ENCODE results near the gene PTTG1. TPM values are rescaled to one million over a fixed set of nuclear protein-coding genes. Genes with fewer than 3 reads are reported as not detected.

Gene PTTG1
- total and polyA plus RNA-seq, 2 of the 4 experiments (the other 2 are of a cell fraction): 98.6 to 118 TPM

- no peak overlapping the region for H2AFZ ChIP-seq (replicated peaks; ENCODE audit: low read length, poor library complexity)
- H3K9me1 ChIP-seq (ENCODE audit: insufficient read depth, low read length): peaks cover 3% of the 10 kb centered on the region; the same call in 1 of the 2 replicates
- 0 out of 2 replicates have a peak overlapping the region, but pooled peaks have one; percentile 5 for H2BK120ac ChIP-seq (ENCODE audit: low read depth, low read length)
- H3K79me1 ChIP-seq (ENCODE audit: low read depth in 1 of 2, low read length in 2 of 2): no peaks in the 10 kb centered on the region
- BruUV-seq (replicated peaks): no TSS peak
- no peak overlapping the region for H3K56ac ChIP-seq (ENCODE audit: extremely low read depth, insufficient read depth, low read length)
- peak overlapping the region; percentile 13 for H3K4ac ChIP-seq (ENCODE audit: low read depth, low read length)
- H4K5ac ChIP-seq (ENCODE audit: low read depth, low read length): no peak overlapping the region
- peak overlapping the region; percentile 19; the same call in 1 of the 2 replicates for H3K14ac ChIP-seq (replicated peaks; ENCODE audit: low read depth, low read length)
- H3K4me2 ChIP-seq (ENCODE audit: low read depth, low read length): peak overlapping the region; percentile 6
- WGBS, 2 experiments (ENCODE audit: extremely low coverage in 2 of 2, insufficient read length in 1 of 2): 84% methylated on average over 6 of the region's 9 CpGs; no CpG with 5 or more reads in 1 of the 2 experiments
- dilution Hi-C loops (cut with HindIII; ENCODE audit: low sequenced_read_pairs, unreplicated experiment): no loop called here
- H3K9ac ChIP-seq (ENCODE audit: low read depth, low read length): no peak overlapping the region
- H3K27me3 ChIP-seq (ENCODE audit: control insufficient read depth, insufficient read depth, low read length): peaks cover 2% of the 10 kb centered on the region; the same call in 1 of the 2 replicates
- DNase-seq (no peak), ATAC-seq (ENCODE audit: low read depth) (no peak)
- 0 out of 2 replicates have a peak overlapping the region, but pooled peaks have one; percentile 19 for H4K91ac ChIP-seq (ENCODE audit: insufficient read depth, low read depth, low read length)
- POLR2A ChIA-PET (ENCODE audit: unreplicated experiment): no interaction called here
- H2BK20ac ChIP-seq (ENCODE audit: low read depth, low read length): peak overlapping the region; percentile 39
- H3K36me3 ChIP-seq (ENCODE audit: control insufficient read depth, insufficient read depth, low read length): no peaks in the 10 kb centered on the region
- H2BK15ac ChIP-seq (ENCODE audit: low read depth, low read length): no peak overlapping the region
- no peaks in the 10 kb centered on the region for H3K9me3 ChIP-seq (ENCODE audit: control insufficient read depth, insufficient read depth, low read length)
- H2AK9ac ChIP-seq (replicated peaks; ENCODE audit: low read depth, low read length, poor library complexity): no peak overlapping the region
- H3K4me1 ChIP-seq (ENCODE audit: control insufficient read depth, insufficient read depth, low read length): peaks cover 16% of the 10 kb centered on the region
- H2BK5ac ChIP-seq (ENCODE audit: low read depth, low read length, poor library complexity, severe bottlenecking): peak overlapping the region; percentile 23
- no peak overlapping the region for H3K4me3 ChIP-seq (ENCODE audit: insufficient read depth, low read depth, low read length)
- intact Hi-C loops (cut with micrococcal nuclease): no loop called here
- CTCF ChIA-PET: interaction anchor here (1.4 to 2.3 kb wide), 2 partner anchors 9 to 28 kb away, joined by 3 to 14 read pairs; no protein-coding TSS in a partner anchor
- no peak overlapping the region for H3K27ac ChIP-seq (ENCODE audit: insufficient read depth, low read length)
- no peak overlapping the region for H2AK5ac ChIP-seq (ENCODE audit: low read depth, low read length)
- in situ Hi-C loops (cut with MboI; ENCODE audit: low sequenced_read_pairs): no loop called here
- no peak overlapping the region for H3K23ac ChIP-seq (ENCODE audit: low read depth, low read length)
- H3K18ac ChIP-seq (ENCODE audit: low read depth, low read length): no peak overlapping the region; the same call in 1 of the 2 replicates
- H4K8ac ChIP-seq (ENCODE audit: low read depth in 2 of 2, low read length in 2 of 2): no peak overlapping the region
- H4K20me1 ChIP-seq (ENCODE audit: insufficient read depth, low read length): no peaks in the 10 kb centered on the region
- TF ChIP-seq MAFK (IDR thresholded peaks at IDR 0.05; ENCODE audit: low read depth, low read length): no peak
- TF ChIP-seq RAD21 (IDR thresholded peaks at IDR 0.05; ENCODE audit: low read length): no peak
- TF ChIP-seq USF2 (IDR thresholded peaks at IDR 0.05; ENCODE audit: low read depth, low read length): no peak
- no peak for TF ChIP-seq CEBPB (IDR thresholded peaks at IDR 0.05; ENCODE audit: low read depth, low read length)
- no peak for TF ChIP-seq POLR2A (IDR thresholded peaks at IDR 0.05; ENCODE audit: low read depth, low read length)
- TF ChIP-seq RCOR1 (IDR thresholded peaks at IDR 0.05; ENCODE audit: insufficient replicate concordance, low read length): no peak
- no peak for TF ChIP-seq RFX5 (IDR thresholded peaks at IDR 0.05; ENCODE audit: low read depth, low read length)
- TF ChIP-seq ELK1 (IDR thresholded peaks at IDR 0.05; ENCODE audit: borderline replicate concordance, low read depth, low read length): no peak
- no peak for TF ChIP-seq BHLHE40 (IDR thresholded peaks at IDR 0.05; ENCODE audit: low read depth, low read length)
- TF ChIP-seq NFE2L2 (IDR thresholded peaks at IDR 0.05; ENCODE audit: low read depth, low read length): no peak
- no peak for TF ChIP-seq CTCF (conservative IDR thresholded peaks at IDR 0.05; ENCODE audit: low read depth, low read length)
- no peak for TF ChIP-seq FOS (IDR thresholded peaks at IDR 0.05; ENCODE audit: low read depth, low read length)
- no peak for TF ChIP-seq SMC3 (IDR thresholded peaks at IDR 0.05; ENCODE audit: low read depth, low read length)
- TF ChIP-seq MXI1 (IDR thresholded peaks at IDR 0.05; ENCODE audit: borderline replicate concordance, low read depth, low read length): no peak
- no peak for TF ChIP-seq MAZ (IDR thresholded peaks at IDR 0.05; ENCODE audit: borderline replicate concordance, low read depth, low read length)
Observed at GRCh38 chr5:160466889-160467554, 45.4 kb downstream of the PTTG1 start.

Data from IMR-90 (cell line).